IPS-15b (cell line): ENCODE results near the gene GNL3.
"Not testable (repeated sequence)": the region's sequence is repeated elsewhere in the genome, so short reads cannot be mapped to it uniquely, and the experiment has no call there.

Source experiments
- H3K27me3 ChIP-seq: one replicate; pipeline ENCODE4 v1.6.1; 2013; ENCODE audit warnings: low read length; ENCODE audit not compliant: control insufficient read depth, insufficient read depth
- H3K36me3 ChIP-seq: one replicate; pipeline ENCODE4 v1.6.1; 2013; ENCODE audit warnings: low read length; ENCODE audit not compliant: control insufficient read depth, insufficient read depth
- H3K4me1 ChIP-seq: one replicate; pipeline ENCODE4 v1.6.1; 2013; ENCODE audit warnings: mild to moderate bottlenecking, low read length; ENCODE audit not compliant: control insufficient read depth, insufficient read depth
- H3K4me3 ChIP-seq: one replicate; pipeline ENCODE4 v1.5.1; 2013; ENCODE audit warnings: low read depth, low read length
- H3K9ac ChIP-seq: one replicate; pipeline ENCODE4 v1.6.1; 2013; ENCODE audit warnings: low read depth, mild to moderate bottlenecking, low read length
- H3K9me3 ChIP-seq: one replicate; pipeline ENCODE4 v1.6.1; 2013; ENCODE audit warnings: mild to moderate bottlenecking, low read length; ENCODE audit not compliant: control insufficient read depth, insufficient read depth

The GNL3 gene

DNA sequence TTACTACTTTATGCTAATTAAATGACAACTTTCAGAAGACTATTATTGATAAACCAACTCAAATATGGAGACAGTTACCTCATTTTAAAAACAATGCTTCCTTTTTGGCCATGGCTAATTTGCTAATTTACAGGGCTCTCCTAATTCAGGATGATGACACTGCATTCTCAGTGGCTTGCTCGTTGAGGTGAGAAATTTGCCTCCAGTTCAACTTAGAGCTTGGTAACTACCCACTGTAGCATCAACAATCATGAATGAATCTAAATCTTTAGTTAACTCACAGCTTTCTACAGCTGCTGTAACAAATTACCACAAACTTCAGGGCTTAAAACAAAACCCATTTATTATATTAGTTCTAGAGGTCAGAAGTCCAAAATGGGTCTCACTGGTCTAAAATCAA, 14.2 kb upstream of the GNL3 start:
- H3K4me1 ChIP-seq = no peaks in the 10 kb centered on the region
- H3K9me3 ChIP-seq = no peaks in the 10 kb centered on the region
- no peak overlapping the region for H3K4me3 ChIP-seq
- H3K36me3 ChIP-seq = no peaks in the 10 kb centered on the region
- no peak overlapping the region for H3K9ac ChIP-seq
- no peaks in the 10 kb centered on the region for H3K27me3 ChIP-seq

- not testable (repeated sequence) for H3K4me3 ChIP-seq, H3K27me3 ChIP-seq, H3K4me1 ChIP-seq, H3K9ac ChIP-seq, H3K36me3 ChIP-seq, H3K9me3 ChIP-seq
Observed at GRCh38 chr3:52676201-52676600, 9.6 kb upstream of the GNL3 start.

GRCh38 chr3:52678265-52679198, 7.3 kb upstream of the GNL3 start:
- Histone ChIP-seq H3K9ac (no peak overlapping the region), H3K36me3 (peaks cover 8% of the 10 kb centered on the region), H3K9me3 (no peaks in the 10 kb centered on the region), H3K27me3 (no peaks in the 10 kb centered on the region), H3K4me3 (no peak overlapping the region), H3K4me1 (peaks cover 3% of the 10 kb centered on the region)

DNA sequence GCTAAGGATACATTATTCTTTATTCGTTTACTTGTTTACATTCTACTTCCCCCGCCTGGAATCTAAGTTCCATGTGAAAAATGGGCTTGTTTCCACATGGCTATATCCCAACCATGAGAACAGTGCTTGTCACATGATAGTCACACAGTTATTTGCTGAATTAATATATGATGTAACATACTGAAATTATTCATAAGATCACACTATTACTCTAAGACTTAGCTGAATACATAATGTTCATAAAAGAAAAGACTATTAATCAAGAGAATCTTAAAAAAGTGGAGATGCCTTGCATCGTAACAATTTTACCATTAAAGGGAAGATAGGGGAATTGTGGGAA, 6.7 kb upstream of the GNL3 start:
- Histone ChIP-seq H3K36me3 (peaks cover 8% of the 10 kb centered on the region), H3K4me1 (peaks cover 3% of the 10 kb centered on the region), H3K9me3 (no peaks in the 10 kb centered on the region), H3K4me3 (no peak overlapping the region), H3K9ac (no peak overlapping the region), H3K27me3 (no peaks in the 10 kb centered on the region)

DNA sequence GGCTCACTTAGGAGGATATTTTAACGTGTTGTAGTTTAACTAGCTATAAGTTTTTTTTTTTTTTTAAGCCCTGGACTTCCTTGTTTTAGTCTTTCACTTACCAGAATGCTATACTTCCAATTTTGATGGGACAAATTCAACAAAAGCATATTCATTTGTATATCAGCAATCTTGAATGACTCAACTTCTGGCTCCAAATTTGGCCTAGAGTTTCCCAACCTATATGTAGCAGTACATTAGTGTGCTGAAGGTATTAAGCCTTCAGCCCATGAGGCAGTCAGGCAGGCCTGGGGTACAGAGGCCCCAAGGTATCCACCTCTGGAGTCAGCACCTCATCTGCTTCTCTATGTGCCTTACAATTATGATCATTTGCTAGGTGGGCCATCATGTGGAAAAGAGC, 6.0 kb upstream of the GNL3 start:
- Histone ChIP-seq H3K27me3 (no peaks in the 10 kb centered on the region), H3K36me3 (peaks cover 8% of the 10 kb centered on the region), H3K4me3 (no peak overlapping the region), H3K9me3 (no peaks in the 10 kb centered on the region), H3K9ac (no peak overlapping the region), H3K4me1 (peaks cover 9% of the 10 kb centered on the region)

DNA sequence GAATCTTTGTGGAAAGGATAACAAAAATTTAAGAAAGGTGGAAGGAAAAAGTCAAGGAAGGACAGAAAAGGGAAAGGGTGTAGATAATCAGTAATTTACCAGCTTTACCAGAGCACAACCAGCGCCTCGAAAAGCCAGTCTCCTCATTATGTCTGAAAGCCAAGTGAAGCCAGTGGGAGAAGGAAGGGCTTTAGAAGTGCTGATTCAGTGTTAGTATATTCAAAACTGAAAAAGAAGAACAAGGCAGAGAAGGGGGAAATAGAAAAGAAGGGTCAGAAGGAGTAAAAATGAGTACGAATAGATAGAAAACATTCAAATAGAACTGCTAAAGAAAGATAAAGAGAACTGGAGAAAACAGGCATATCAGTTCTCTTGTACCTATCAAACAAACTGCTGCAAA, 4.2 kb upstream of the GNL3 start:
- H3K4me3 ChIP-seq = no peak overlapping the region
- H3K4me1 ChIP-seq = peaks cover 10% of the 10 kb centered on the region
- H3K9ac ChIP-seq = peak overlapping the region; percentile 1
- H3K27me3 ChIP-seq = no peaks in the 10 kb centered on the region
- H3K9me3 ChIP-seq = no peaks in the 10 kb centered on the region
- peaks cover 11% of the 10 kb centered on the region for H3K36me3 ChIP-seq

GRCh38 chr3:52682016-52682415, 3.8 kb upstream of the GNL3 start:
- H3K9me3 ChIP-seq = no peaks in the 10 kb centered on the region
- peaks cover 11% of the 10 kb centered on the region for H3K36me3 ChIP-seq
- H3K27me3 ChIP-seq = no peaks in the 10 kb centered on the region
- peaks cover 10% of the 10 kb centered on the region for H3K4me1 ChIP-seq
- H3K4me3 ChIP-seq = no peak overlapping the region
- no peak overlapping the region for H3K9ac ChIP-seq

- peaks cover 16% of the 10 kb centered on the region for H3K36me3 ChIP-seq
Observed at GRCh38 chr3:52683611-52684010, 2.2 kb upstream of the GNL3 start.

DNA sequence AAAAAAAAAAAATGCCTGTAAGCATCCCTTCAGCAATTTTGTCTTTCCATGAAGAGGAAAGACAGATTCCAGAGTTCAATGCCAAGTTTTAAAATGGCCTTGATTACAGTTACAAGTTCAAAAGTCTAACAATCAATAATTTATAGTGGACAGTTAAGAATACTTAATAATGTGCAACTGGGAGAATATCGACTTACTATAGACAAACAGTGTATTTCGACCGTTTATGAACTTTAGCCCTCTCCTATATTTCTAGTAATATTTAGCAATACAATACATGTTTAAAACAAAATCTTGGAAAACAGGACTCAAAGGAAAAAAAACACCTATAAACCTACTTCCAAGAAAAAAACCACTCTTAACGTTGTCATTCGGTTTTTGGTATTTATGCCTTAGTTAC, 1.6 kb upstream of the GNL3 start:
- Histone ChIP-seq H3K9ac (no peak overlapping the region), H3K9me3 (no peaks in the 10 kb centered on the region), H3K4me3 (no peak overlapping the region), H3K27me3 (no peaks in the 10 kb centered on the region), H3K4me1 (peaks cover 10% of the 10 kb centered on the region), H3K36me3 (peaks cover 21% of the 10 kb centered on the region)

More at GRCh38 chr3:52683611-52684010, 2.2 kb upstream of the GNL3 start:
- H3K4me3 ChIP-seq = no peak overlapping the region
- H3K27me3 ChIP-seq = no peaks in the 10 kb centered on the region
- no peak overlapping the region for H3K9ac ChIP-seq
- no peaks in the 10 kb centered on the region for H3K9me3 ChIP-seq
- H3K4me1 ChIP-seq = peaks cover 10% of the 10 kb centered on the region

GRCh38 chr3:52685285-52685708, 535 bp upstream of the GNL3 start:
- peak overlapping the region; percentile 72 for H3K9ac ChIP-seq
- H3K27me3 ChIP-seq = no peaks in the 10 kb centered on the region
- H3K4me3 ChIP-seq = peak overlapping the region; percentile 97
- H3K4me1 ChIP-seq = peaks cover 10% of the 10 kb centered on the region
- peaks cover 30% of the 10 kb centered on the region for H3K36me3 ChIP-seq
- no peaks in the 10 kb centered on the region for H3K9me3 ChIP-seq

DNA sequence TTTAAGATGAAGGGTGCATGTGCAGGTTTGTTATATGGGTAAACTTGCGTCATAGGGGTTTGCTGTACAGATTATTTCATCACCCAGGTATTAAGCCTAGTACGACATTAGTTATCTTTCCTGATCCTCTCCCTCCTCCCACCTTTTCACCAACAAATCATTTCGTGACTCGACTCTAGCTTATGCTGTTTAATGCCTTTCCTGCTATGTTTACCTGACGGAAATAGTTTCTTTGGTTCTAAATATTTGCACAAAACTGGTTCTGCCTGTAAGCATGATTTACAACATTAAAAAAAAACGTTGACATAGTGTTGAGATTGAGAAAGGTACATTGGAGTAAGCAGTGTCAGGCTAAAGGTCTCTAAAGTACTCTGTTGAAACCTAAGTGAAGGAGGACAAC, 2.4 kb downstream of the GNL3 start:
- Histone ChIP-seq H3K4me1 (peaks cover 7% of the 10 kb centered on the region), H3K9ac (no peak overlapping the region), H3K27me3 (no peaks in the 10 kb centered on the region), H3K9me3 (no peaks in the 10 kb centered on the region), H3K36me3 (peaks cover 47% of the 10 kb centered on the region), H3K4me3 (no peak overlapping the region)

- Histone ChIP-seq H3K9ac (no peak overlapping the region), H3K36me3 (peaks cover 55% of the 10 kb centered on the region), H3K4me1 (peaks cover 7% of the 10 kb centered on the region), H3K4me3 (no peak overlapping the region), H3K9me3 (no peaks in the 10 kb centered on the region), H3K27me3 (no peaks in the 10 kb centered on the region)
Observed at GRCh38 chr3:52689151-52689550, 3.3 kb downstream of the GNL3 start.
